SIG-M5 (cell line): ENCODE measurements around the gene B3GNT2.

ENCODE experiments used
- DNase-seq: peaks from one replicate; lab custom pipeline; 2025; lab: John Stamatoyannopoulos, UW

B3GNT2 gene

GRCh38 chr2:62205554-62205953, 9.6 kb downstream of the B3GNT2 start:
- DNase-seq = no peak

DNA sequence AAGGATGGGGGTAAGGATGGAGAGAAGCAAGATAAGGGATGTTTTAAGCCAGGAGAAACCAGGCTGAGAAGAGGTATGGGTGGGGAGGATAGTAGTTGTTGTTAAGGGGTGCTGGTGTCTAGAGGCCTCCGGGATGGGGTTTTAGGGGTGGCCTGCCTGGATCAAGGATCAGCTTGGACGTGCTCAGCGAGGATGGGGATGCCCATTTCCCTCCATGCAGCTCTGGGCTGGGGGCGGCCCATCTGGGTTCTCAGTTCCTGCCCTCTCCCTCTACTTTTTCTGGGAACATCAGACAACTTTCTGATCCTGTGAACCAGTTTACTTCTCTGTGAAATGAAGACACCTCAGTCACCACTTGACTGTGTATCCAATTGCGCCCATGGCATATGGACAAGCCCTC, 10.1 kb downstream of the B3GNT2 start:
- no peak for DNase-seq

- DNase-seq = no peak
These were observed 11.6 kb downstream of the B3GNT2 start for GRCh38 chr2:62207491-62207890.

DNA sequence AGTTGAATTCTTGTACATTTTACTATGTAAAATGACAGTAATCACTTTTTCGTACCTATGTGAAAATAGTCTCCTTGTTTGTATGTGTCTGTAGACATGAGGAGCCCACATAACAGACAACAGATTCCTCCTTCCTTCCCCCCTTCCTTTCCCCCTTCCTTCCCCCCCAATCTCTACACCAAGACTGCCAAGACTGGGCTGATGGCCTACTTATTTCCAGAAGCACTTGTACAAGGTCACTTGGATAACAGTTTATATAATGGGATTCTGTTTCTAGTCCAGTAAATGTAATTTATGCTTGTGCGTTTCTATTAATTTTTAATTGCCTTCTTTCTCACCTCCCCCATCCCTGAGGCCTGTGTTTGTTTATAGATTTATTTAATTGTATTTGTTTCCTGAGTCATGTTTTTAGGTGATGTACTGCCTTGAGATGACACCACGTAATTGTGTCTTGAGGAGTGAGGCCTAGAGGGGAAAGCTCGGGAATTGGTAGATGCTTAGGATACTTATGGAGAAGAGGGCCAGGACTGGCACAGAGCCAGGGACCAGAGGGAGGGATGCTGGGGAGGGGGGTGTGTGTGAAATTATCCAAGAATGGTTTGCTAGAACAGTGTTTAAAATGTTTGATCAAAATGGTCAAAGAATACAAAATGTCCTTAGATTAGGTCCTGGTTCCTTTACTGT, 12.3 kb downstream of the B3GNT2 start:
- DNase-seq = no peak

GRCh38 chr2:62208758-62209114, 12.8 kb downstream of the B3GNT2 start:
- no peak for DNase-seq

GRCh38 chr2:62209427-62209991, 13.6 kb downstream of the B3GNT2 start:
- DNase-seq = no peak

DNA sequence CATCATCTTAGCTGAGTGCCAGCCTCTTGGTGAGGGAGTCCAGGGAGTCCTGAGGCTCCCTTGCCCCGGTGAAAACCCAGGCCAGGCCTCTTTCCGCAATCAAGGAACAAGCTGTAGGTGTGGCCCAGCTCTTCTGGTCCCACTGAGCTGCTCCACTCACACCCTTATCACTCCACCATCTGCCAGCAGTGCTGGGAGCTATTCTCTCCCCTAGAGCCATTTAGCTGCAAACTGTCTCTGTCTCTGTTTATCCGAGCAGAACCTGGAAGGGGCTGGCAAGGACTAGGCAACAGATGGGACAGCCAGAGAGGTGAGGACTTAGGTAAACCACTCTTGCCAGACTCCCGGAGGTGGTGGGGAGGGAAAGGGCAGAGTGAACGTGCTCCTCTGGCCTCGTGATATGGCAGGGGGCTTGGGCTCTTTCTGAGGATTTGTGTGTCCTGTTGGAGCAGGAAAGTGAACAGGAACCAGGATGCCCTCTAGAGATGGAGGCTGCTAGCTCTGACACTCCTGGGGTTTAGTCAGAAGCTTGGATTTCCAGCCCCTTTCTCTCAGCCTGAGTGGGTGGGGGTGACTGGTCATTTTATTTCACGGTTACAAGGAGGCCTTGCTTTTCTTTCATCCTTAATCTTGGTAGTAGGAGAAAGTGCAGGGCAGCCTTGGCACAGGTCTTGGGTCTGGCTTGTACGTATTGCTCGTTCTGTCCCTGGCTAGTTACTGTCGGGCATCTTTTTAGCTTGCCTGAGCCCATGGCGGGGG, 19.6 kb downstream of the B3GNT2 start:
- DNase-seq = no peak

GRCh38 chr2:62216113-62216512, 20.2 kb downstream of the B3GNT2 start:
- DNase-seq = no peak

DNA sequence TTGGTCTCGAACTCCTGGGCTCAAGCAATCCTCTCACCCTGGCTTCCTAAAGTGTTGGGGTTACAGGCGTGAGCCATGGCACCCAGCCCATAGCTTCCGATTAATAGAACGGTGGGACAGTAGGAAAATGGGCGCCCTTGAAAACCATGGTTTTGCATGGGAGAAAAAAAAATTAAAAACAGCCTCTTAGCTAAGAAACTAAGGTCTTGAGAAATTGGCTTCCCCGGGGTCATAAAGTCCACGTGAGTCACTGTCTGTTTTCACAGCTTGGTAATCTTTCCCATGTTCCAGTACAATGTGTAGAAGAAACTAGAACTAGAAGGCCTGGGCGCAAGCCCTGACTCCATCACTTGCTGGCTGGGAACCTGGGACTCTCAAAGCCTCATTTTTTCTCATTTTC, 20.7 kb downstream of the B3GNT2 start:
- DNase-seq = no peak

DNA sequence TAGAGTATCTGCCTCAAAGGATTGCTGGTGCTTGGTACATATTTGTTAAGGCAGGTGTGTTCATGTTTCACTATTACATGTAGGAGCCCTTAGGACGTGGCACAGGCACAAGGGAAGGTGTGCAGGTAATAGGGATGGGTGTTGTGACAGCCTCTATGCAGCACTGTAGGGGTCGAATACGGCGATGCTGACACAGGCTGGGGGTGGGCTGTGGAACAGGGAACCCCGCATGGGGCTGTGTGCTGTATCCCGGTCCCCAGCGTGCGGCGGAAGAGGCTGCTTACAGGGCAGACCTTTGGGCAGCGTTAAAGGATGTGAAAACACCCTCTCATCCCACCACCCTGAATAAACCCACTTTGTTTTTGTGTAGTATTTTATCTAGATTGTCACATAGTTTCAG, 21.5 kb downstream of the B3GNT2 start:
- DNase-seq = no peak

DNA sequence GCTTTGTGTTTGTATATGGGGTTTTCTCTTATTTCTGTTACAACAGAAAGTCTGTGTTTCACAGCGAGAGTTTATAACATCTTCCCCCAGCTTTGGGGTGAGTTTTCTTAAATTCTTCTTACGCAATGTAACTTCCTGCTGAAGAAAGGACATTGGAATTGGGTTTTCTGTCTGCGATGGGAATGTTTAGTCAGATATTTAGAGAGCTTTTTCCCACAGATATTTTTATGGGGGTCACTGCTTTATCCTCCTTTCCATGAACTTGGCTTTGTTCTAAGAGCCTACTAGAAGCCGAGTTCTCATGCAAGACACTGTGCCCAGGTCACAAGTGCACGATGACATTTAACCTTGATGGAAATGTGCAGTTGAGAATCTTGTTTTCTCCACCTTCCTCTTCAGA, 22.1 kb downstream of the B3GNT2 start:
- DNase-seq = no peak

GRCh38 chr2:62219407-62220159, 23.7 kb downstream of the B3GNT2 start:
- no peak for DNase-seq

GRCh38 chr2:62221141-62221540, 25.2 kb downstream of the B3GNT2 start:
- no peak for DNase-seq

GRCh38 chr2:62222171-62222570, 26.3 kb downstream of the B3GNT2 start:
- DNase-seq = no peak

DNA sequence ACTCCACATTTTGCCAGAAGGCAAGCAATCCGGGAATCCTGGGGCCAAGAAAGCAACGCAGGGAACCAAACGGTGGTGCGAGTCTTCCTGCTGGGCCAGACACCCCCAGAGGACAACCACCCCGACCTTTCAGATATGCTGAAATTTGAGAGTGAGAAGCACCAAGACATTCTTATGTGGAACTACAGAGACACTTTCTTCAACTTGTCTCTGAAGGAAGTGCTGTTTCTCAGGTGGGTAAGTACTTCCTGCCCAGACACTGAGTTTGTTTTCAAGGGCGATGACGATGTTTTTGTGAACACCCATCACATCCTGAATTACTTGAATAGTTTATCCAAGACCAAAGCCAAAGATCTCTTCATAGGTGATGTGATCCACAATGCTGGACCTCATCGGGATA, 26.8 kb downstream of the B3GNT2 start:
- no peak for DNase-seq

- no peak for DNase-seq
These were observed 29.1 kb downstream of the B3GNT2 start for GRCh38 chr2:62224976-62225375.

- no peak for DNase-seq
These were observed 31.6 kb downstream of the B3GNT2 start for GRCh38 chr2:62227386-62228075.

GRCh38 chr2:62229082-62229605, 33.2 kb downstream of the B3GNT2 start:
- DNase-seq = no peak

- no peak for DNase-seq
These were observed 35.6 kb downstream of the B3GNT2 start for GRCh38 chr2:62231541-62231940.

DNA sequence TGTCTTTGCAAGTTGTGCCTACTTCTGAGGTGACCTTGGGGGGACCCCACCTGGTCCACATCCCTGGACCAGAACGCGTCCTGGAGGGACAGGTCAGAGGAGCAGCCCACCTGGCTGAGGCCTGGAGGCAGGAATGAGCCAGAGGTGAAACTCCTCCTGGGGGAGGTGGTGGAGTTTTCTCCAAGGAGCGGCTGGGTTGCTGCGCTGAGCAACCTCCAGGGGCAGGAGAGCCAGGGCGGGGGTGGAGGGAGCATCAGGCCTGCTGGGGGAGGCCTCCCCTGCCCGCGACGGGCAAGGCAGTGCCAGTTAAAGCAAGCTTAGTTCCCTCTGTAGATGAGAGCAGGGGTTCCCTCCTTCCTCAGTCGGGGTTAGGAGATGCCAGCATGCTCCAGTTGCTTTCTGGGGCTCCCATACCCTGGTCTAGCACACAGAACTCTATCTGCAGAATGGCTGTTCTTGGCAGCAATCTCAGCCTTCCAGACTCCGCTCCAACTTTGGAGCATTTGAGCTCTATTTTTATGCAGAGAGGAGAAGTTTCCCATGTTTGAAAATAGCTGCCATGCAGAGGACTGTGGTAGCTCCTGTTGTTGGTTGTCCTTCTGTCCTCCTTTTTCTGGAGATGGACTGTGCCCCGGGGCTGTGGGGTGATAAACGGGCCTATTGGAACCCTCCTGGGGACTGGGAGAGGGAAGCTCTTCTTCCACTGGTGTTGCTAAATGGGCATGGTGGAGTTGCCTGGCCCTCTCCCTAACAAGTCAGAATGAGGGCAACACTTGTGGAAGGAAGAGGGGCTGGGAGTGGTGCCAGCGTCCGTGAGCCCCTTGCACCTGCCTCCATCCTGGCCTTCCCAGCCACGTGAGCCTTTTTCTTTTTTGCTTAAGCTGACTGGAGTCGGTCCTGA, 39.1 kb downstream of the B3GNT2 start:
- DNase-seq = no peak

- no peak for DNase-seq
These were observed 40.6 kb downstream of the B3GNT2 start for GRCh38 chr2:62236499-62236898.
